Sigmoid colon (tissue), 7 donors: ENCODE results near the gene CNDP1. TPM values are rescaled to one million over a fixed set of nuclear protein-coding genes. Genes with fewer than 3 reads are reported as not detected.
A peak's percentile ranks its signal among the peaks of the same experiment; 100 is the strongest.

Experiments used
- DNase-seq: peaks from one replicate; pipeline ENCODE4 v3.0.0-alpha.2; 2019
- H3K27ac ChIP-seq, 4 donors: fragments of 200-600 bp; sonication (generic); one replicate each; pipeline ENCODE4 v1.5.1; 2016 to 2019; ENCODE audit warnings: mild to moderate bottlenecking in 1 of 4
- H3K27me3 ChIP-seq, 3 donors: fragments of 200-600 bp; sonication (generic); one replicate each; pipeline ENCODE4 v1.5.1; 2019; ENCODE audit warnings: mild to moderate bottlenecking in 1 of 3
- H3K36me3 ChIP-seq, 4 donors: fragments of 200-600 bp; sonication (generic); one replicate each; pipeline ENCODE4 v1.5.1; 2016 to 2019
- H3K4me1 ChIP-seq, 4 donors: fragments of 200-600 bp; sonication (generic); one replicate each; pipeline ENCODE4 v1.5.1; 2017 to 2019
- H3K4me3 ChIP-seq, 4 donors: fragments of 200-600 bp; sonication (generic); one replicate each; pipeline ENCODE4 v1.5.1; 2017 to 2019; ENCODE audit warnings: mild to moderate bottlenecking in 2 of 4, moderate library complexity in 1 of 4
- H3K9me3 ChIP-seq, 4 donors: fragments of 200-600 bp in 3 of 4; sonication (generic) in 3 of 4; one replicate each; pipeline versions ENCODE4 v1.5.1 to v1.6.1; 2013 to 2019
- CTCF ChIP-seq, 4 experiments: fragments of 450-650 bp in 3 of 4; fragments of 200-600 bp in 1 of 4; IDR thresholded peaks; one replicate each; pipeline ENCODE4 v1.5.1; 2016 to 2019; ENCODE audit warnings: antibody characterized with exemption in 4 of 4, mild to moderate bottlenecking in 3 of 4, moderate library complexity in 2 of 4
- EP300 ChIP-seq, 4 donors: sonication (generic); formaldehyde crosslinking; IDR thresholded peaks; one replicate each; pipeline ENCODE4 v1.6.1; 2017; ENCODE audit warnings: antibody characterized with exemption in 4 of 4
- POLR2A ChIP-seq, 2 donors: fragments of 450-650 bp; IDR thresholded peaks; one replicate each; pipeline ENCODE4 v1.6.1; 2016; ENCODE audit warnings: antibody characterized with exemption in 2 of 2, mild to moderate bottlenecking in 2 of 2, moderate library complexity in 2 of 2
- POLR2AphosphoS5 ChIP-seq, 4 donors: sonication (generic); formaldehyde crosslinking; IDR thresholded peaks; one replicate each; pipeline ENCODE4 v1.6.1; 2017; ENCODE audit warnings: antibody characterized with exemption in 4 of 4
- WGBS, 2 donors: extraction: QIAGEN DNeasy Blood & Tissue Kit; methylation state at CpG; one replicate each; pipeline ENCODE4 v1.1.7; 2013; 5-methylcytosine and 5-hydroxymethylcytosine counted together
- intact Hi-C: fragments of 100-400 bp; cut with DNase I; formaldehyde crosslinking; loops from one replicate; pipeline ENCODE4 v1.15.1; 2023
- polyA plus RNA-seq, 3 donors: library from polyadenylated mRNA; stranded (reverse); fragments of 200-250 nt; gene quantifications; one replicate each; pipeline ENCODE4 v1.2.3, GENCODE V29; 2013
- total RNA-seq, 4 donors: library from RNA; depleted of rRNA; stranded (reverse); fragments of >200 nt; gene quantifications; one replicate each; pipeline ENCODE4 v1.1.0, GENCODE V29; 2016
- donor health status: healthy with polysubstance abuse.
- donor health status: Bipolar disorder and iron deficiency.
- donor health status: healthy.

The CNDP1 gene
- total RNA-seq (not detected), polyA plus RNA-seq (under 1 TPM in 2 of 3 donors, not detected in 1; 0.10 to 0.60 TPM)

- Histone ChIP-seq H3K4me1 (peaks cover 0 to 2% (median 0%) of the 10 kb centered on the region in 4 donors), H3K27ac (no peak within 1 kb of the TSS), H3K27me3 (no peaks in the 10 kb centered on the region), H3K36me3 (no peaks in the 10 kb centered on the region), H3K4me3 (no peak within 1 kb of the TSS), H3K9me3 (peaks cover 0 to 2% (median 0%) of the 10 kb centered on the region in 4 donors)
- WGBS, 2 donors, result 92 to 94% methylated on average over 21 of the region's 21 CpGs
- DNase-seq, result no peak
- TF ChIP-seq POLR2AphosphoS5 (IDR thresholded peaks at IDR 0.05), result no peak
- no peak for TF ChIP-seq POLR2A (IDR thresholded peaks at IDR 0.05)
- TF ChIP-seq CTCF (IDR thresholded peaks at IDR 0.05), result no peak
- TF ChIP-seq EP300 (IDR thresholded peaks at IDR 0.05), result no peak
- intact Hi-C loops, result no loop called here
Measured at GRCh38 chr18:74534150-74534969, at the start of gene CNDP1. Gene CNDP1 (plus strand): TSS chr18:74534500. CDS start chr18:74534668, 168 bp downstream.

- Histone ChIP-seq H3K36me3 (no peaks in the 10 kb centered on the region), H3K4me1 (peaks cover 0 to 24% (median 20%) of the 10 kb centered on the region in 4 donors), H3K4me3 (no peak overlapping the region), H3K27me3 (no peaks in the 10 kb centered on the region), H3K27ac (peak overlapping the region in 3 of 4 donors; percentile 53 to 82 (median 74)), H3K9me3 (no peaks in the 10 kb centered on the region)
- TF ChIP-seq CTCF (IDR thresholded peaks at IDR 0.05) (peak in 1 of 4 experiments; percentile 22), POLR2AphosphoS5 (IDR thresholded peaks at IDR 0.05) (no peak)
- intact Hi-C loops, result no loop called here
- 83 to 88% methylated on average over 15 of the region's 15 CpGs for WGBS, 2 donors
- no peak for DNase-seq
Measured at GRCh38 chr18:74486119-74486849, 48.0 kb upstream of the CNDP1 start.

- intact Hi-C loops, result no loop called here
Measured at GRCh38 chr18:74488354-74488753, 45.9 kb upstream of the CNDP1 start.

GRCh38 chr18:74488864-74489263 is 45.4 kb upstream of the CNDP1 start:
- no peaks in the 10 kb centered on the region for H3K36me3 ChIP-seq
- 84 to 89% methylated on average over 8 of the region's 8 CpGs for WGBS, 2 donors
- H3K27ac ChIP-seq, result no peak overlapping the region
- DNase-seq, result no peak
- H3K4me1 ChIP-seq, result peaks cover 0 to 24% (median 20%) of the 10 kb centered on the region in 4 donors
- intact Hi-C loops, result no loop called here
- no peaks in the 10 kb centered on the region for H3K27me3 ChIP-seq
- no peak for TF ChIP-seq POLR2AphosphoS5 (IDR thresholded peaks at IDR 0.05)
- TF ChIP-seq POLR2A (IDR thresholded peaks at IDR 0.05), result no peak
- TF ChIP-seq CTCF (IDR thresholded peaks at IDR 0.05), result no peak
- H3K4me3 ChIP-seq, result no peak overlapping the region
- H3K9me3 ChIP-seq, result peaks cover 0 to 2% (median 0%) of the 10 kb centered on the region in 4 donors

More at GRCh38 chr18:74488354-74488753, 45.9 kb upstream of the CNDP1 start:
- peaks cover 0 to 2% (median 0%) of the 10 kb centered on the region in 4 donors for H3K9me3 ChIP-seq
- no peak overlapping the region for H3K27ac ChIP-seq
- no peaks in the 10 kb centered on the region for H3K36me3 ChIP-seq
- no peak for TF ChIP-seq POLR2AphosphoS5 (IDR thresholded peaks at IDR 0.05)
- no peak for TF ChIP-seq CTCF (IDR thresholded peaks at IDR 0.05)
- TF ChIP-seq EP300 (IDR thresholded peaks at IDR 0.05), result no peak
- no peak for TF ChIP-seq POLR2A (IDR thresholded peaks at IDR 0.05)
- no peak for DNase-seq
- H3K27me3 ChIP-seq, result no peaks in the 10 kb centered on the region
- H3K4me3 ChIP-seq, result no peak overlapping the region
- peaks cover 0 to 24% (median 20%) of the 10 kb centered on the region in 4 donors for H3K4me1 ChIP-seq
- WGBS, 2 donors, result 94 to 97% methylated on average over 8 of the region's 8 CpGs
